T1000 (cell line): ENCODE data around the gene MUC6.

Experiments
- DNase-seq: peaks from one replicate; lab custom pipeline; 2025; ENCODE audit warnings: mixed read lengths; lab: John Stamatoyannopoulos, UW

The MUC6 gene

DNA sequence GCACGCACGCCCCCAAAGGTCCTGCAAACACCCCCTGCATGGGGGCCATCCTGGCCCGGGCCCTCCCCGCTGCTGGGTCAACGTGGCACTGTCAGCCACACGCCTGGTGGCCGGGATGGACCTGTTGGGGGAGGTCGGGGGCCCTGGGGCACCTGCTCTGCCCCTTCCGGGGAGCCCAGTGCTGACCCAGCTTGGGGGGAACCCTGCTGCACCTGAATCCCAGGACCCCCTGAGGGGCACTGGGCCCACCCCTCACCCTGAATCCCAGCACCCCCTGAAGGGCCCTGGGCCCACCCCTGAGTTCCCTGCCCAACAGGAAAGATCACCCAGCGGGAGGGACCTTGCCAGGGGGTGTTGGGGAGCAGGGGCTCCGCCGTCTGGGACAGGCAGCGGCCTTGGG, 413 bp upstream of the MUC6 start:
- no peak for DNase-seq

DNA sequence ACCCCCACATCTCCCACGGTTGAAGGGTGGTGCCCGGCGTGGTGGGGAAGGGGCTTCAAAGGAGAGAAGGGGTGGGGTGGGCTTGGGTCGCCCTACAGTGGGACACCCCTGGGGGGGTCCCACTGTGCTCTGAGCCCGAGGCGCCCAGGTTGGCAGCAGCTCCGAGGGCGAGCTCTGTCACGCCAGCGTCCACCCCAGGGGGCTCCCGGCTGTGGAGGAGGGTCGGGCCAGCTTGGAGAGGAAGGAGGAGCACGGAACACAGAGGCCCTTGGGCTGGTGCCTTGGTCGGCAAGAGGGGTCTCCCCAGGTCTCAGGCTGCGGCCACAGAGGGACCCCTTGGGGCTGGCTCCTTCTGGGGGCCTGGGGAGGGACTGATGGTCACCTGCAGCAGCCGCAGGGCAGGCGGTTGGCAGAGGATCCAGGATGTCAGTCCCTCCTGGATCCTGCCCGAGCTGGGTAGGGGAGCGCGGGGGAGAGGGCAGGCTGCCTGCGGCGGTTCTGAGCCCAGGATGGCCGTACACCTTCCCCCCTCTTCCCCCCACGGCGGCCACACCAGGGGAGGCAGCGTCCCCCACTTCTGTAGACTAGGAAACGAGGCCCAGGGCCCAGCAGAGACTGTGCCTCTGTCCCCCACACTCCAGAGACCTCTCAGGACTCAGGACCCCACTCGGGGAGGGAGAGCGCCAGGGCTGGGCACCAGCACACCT, 788 bp downstream of the MUC6 start:
- DNase-seq: no peak

DNA sequence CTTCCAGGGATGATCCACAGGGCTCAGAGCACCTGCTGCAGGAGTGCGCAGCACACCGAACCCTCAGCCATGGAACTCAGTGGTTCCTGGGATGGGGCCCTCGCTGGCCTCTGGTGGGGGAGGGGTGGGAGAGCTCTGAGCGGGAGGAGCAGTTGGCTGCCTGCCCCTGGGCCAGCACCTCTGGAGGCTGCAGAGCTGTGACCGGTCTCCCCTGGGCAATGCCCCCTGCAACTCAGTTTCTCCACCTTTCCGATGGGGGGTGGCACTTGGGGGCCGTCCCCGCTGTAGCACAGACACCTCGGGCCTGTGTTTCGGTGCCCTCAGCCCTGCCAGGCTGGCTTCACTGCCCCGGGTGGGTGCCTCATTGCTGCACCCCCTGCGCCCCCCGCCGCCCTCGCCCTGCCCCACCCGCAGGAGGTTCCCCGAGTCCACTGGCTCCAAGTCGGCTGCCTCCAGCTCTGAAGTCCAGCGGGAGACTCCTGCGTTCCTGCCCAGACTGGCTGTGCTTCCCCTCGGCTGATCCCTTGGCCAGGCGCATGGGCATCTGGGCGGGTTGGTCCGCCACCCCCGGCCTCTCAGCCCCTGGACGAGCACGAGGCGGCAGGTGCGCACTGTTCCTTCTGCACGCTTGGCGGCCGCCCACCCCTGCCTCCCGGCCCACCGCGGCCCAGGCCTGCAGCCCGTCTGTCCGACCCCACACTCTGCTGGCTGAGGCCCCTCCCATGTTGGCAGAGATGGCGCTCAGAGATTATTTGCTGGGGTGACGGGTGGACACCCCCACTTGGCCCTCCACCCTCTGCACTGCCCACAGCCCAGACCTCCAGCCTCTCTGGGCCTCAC, 1.8 kb downstream of the MUC6 start:
- DNase-seq: no peak

DNA sequence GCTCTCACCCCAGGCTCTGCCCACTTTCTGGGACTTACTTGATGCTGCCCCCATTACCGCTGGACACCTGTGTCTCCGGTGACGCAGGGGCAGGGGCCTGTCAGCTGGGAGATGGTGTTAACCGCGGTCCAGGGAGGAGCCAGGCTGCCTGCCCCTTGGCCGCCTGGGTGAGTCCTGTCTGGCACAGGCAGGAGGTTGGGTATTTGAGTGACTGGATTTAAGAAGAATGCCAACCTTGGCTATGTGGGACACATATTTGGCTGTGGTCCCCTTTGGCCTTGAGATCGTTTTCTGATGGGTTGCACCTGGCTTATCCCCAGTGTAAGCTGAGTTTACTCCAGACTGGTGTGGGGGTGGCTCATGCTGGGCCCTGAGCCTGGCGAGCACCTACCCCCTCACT, 2.5 kb downstream of the MUC6 start:
- DNase-seq: no peak

DNA sequence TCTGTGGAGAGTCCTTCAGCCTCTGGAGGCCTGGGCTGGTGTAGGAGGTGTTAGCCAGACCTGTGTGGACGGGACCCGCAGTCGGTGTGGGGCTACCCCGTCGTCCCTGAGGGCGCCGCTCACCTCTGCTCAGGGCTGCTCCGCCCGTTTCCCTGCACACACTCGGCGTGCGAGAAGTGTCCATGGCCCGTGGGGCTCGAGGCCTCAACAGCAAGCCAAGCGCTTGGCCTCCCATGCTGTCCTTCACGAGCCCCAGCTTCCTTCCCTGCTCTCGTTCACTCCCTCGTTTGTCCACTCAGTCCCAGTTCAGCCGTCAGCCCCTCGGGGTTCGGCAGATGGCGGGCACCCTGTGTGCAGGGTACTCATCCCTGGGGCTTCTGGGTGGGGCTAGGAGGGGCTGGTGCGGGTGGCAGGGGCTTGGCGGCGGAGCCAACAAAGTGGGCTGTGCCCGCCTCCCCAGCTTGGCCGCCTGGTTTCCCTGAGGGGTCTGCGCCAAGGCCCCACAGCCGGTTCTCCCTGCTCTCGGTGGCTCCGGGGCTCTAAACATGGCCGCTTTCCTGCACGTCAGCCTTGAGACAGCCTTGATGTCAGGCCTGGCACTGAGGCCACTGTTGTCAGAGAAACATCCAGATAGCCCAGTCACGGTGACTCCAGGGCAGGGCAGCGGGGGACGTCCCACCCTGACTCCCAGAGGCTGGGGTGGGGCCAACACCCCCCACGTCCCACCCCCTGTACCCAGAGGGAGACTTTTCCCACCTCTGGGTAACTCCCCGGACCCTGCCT, 3.3 kb downstream of the MUC6 start:
- no peak for DNase-seq

DNA sequence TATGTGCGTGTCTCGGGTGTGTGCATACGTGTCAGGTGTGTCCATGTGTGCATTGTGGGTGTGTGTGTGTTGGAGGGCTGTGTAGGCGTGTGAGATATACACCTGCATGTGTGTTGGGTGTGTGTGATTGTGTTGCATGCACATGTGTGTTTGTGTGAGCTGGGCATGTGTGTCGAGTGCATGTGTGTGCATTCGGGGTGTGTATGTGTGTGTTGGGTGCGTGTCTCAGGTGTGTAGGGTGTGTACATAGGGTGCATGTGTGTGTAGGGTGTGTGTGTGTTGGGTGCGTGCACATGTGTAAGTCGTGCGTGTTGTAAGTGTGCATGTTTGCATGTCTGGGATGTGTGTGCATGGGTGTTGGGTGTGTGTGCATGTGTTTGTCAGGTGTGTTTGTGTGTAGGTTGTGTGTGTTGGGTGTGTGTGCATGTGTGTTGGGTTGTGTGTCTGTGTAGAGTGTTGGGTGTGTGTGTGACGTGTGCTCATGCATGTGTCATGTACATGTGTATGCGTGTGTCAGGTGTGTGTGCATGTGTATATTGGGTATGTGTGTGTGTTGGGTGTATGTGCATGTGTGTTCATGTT, 4.1 kb downstream of the MUC6 start:
- no peak for DNase-seq

DNA sequence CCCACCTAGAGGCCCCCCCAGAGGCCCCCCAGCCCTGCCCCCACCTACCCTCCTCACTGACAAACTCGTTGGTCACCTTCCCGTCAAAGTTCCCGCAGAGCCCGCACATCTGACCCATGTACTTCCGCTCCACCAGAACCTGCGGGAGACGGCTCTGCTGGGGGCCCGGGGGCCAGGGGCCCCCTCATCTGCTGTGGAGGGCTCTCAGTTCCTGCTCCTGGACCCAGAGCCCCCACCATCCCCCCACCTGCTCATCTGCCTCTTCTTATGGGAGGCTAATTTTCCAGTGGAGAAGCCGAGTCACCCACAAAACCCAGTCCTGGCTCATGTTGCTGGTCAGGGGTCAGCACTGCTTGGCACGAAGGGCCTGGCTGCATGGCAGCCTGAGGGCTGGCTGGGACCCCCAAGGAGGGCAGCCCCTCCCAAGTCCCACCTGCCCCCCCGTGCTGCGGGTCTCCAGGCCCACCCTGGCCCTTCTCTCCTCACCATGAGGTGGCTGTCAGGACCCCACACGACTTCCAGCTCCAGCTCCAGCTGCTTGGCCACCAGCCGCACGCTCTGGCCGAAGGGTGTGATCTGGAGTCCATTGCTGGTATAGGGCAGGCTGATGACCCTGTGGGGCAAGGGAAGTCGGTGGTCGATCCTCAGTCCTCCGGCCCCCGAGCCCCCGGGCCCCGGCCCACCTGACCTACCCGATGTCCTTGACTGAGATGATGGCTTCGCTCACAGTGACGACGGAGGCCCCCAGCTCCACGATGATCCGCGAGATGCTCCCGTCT, 5.2 kb downstream of the MUC6 start:
- DNase-seq: no peak

DNA sequence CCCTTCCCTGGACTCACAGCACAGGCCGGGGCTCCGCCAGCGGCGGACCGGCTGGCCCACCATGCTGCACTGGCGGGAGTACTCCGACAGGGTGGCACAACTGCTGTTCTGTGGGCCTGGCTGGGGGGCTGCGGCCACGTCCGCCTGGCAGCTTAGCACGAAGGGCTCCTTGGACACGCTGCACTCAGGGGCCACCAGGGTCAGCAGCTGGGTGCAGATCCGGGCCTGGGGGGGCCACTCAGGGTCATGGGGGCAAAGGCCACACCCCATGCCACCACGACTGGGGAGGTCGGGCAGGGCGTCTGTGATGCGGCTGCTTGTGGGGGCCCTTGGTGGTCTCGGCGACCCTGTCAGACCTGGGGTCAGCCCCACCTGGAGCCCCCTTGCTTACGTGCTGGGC, 6.0 kb downstream of the MUC6 start:
- DNase-seq: no peak

DNA sequence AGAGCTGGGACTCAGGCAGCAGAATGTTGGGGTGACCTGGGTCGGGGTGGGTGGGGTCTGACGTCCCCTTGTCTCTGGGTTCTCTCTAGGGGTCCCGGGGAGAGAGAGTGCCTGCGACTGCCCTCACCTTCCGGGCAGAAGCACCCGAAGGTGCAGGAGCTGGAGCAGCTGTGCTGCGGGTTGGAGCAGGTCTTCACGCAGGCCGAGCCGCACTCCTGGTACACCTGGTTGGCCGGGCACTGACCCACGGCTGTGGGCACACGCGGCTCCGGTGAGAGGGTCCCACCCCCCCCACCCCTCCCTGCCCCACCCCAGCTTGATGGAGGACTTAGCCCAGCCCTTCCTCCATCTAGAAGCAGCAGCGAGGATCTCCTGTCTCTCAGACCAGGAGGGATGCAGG, 6.4 kb downstream of the MUC6 start:
- DNase-seq: no peak

DNA sequence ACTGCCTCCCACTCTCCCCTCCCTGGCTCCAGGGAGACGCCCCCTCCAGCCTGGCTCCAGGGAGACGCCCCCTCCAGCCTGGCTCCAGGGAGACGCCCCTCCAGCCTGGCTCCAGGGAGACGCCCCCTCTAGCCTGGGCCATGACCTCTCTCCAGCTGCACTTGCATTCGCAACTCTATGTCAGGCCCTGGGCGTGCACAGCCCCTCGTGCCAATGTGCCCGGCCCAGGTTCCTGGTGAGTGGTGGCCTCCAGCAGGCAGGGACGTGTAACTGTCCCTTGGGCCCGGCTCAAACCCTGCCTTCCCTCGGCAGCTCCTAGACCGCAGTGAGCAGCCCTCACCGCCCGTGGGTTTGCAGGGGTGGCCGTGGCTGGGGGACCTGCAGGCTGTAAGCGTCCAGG, 6.9 kb downstream of the MUC6 start:
- no peak for DNase-seq

DNA sequence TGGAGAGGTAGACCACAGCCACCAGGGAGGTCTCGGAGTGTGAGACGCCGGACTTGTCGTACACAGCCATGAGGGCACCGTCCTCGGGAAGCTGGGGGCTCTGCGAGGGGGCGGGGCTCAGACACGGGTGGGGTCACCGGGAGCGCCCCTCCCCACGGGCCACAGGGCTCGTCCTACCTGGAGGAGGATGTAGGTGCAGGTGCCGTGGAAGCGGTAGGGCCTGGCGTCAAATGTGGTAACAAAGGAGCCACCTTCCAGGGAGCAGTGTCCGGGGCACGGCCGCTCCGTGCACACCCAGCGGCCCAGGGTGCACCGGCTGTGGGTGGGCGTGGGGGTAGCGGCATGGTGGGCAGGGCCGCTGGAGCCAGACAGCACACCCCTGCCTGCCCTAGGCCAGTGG, 7.5 kb downstream of the MUC6 start:
- no peak for DNase-seq

DNA sequence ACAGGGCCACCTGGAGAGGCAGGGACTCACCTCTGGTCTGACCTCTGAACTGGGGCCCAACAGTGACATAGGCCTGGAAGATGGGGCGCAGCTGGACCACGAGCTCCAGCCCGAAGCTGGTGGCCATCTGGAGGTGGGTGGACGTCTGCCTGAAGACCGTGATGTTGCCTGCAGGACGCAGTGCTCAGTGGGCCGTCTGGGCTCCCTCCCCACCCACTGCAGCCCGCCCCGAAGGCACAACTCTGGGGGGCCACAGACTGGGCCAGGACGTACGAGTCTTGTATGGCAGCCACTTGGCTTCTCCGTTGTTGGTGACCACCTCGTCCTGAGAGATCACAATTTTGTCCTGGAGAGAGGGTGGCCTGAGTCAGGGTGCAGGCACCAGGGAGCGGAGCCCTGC, 7.9 kb downstream of the MUC6 start:
- no peak for DNase-seq

DNA sequence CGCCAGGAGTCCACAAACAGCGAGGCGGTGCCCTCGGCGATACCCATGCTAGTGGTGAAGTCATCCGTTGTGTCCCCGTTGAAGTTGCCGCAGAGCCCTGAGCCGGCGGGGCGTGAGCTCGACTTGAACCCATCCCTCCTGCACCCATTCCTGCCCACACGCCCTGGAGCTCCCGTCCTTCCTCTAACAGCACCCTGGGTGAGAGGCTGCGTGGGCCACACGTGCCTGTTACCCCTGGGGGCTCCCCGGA, 8.3 kb downstream of the MUC6 start:
- no peak for DNase-seq

DNA sequence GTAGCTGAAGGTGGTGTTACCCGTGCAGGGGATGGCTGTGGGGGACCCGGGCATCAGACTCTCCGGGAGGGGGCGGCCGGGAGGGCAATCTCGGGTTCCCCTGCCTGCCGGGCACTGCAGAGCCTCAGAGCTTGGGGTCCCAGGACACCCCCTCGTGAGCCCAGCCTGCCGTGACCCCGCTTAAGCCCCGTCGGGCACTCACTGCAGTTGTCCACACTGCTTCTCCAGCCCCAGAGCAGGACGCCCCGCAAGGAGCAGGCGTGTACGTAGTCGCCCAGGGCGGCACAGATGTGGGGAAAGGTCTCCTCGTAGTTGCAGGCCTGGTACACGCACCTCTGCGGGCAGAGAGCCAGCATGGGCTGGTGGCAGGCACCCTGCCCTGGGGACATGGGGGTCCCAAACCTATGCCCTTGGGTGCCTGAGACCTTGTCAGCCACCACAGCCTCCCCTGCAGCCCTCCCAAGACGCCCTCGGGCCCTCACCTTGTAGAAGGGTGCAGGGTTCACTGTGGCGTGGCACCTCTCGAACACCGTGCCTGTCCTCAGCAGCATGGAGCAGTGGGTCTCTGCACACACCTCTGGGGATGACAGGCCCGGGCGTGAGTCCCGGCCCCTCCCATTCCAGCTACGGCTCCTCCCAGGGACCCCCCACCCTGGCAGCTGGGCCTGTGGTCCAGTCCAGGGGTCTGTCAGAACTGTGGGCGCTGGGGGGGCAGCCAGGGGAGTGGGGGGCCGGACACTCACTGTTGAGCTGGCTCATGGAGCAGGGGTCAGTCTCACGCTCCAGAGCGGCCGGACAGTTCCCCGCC, 8.8 kb downstream of the MUC6 start:
- no peak for DNase-seq

DNA sequence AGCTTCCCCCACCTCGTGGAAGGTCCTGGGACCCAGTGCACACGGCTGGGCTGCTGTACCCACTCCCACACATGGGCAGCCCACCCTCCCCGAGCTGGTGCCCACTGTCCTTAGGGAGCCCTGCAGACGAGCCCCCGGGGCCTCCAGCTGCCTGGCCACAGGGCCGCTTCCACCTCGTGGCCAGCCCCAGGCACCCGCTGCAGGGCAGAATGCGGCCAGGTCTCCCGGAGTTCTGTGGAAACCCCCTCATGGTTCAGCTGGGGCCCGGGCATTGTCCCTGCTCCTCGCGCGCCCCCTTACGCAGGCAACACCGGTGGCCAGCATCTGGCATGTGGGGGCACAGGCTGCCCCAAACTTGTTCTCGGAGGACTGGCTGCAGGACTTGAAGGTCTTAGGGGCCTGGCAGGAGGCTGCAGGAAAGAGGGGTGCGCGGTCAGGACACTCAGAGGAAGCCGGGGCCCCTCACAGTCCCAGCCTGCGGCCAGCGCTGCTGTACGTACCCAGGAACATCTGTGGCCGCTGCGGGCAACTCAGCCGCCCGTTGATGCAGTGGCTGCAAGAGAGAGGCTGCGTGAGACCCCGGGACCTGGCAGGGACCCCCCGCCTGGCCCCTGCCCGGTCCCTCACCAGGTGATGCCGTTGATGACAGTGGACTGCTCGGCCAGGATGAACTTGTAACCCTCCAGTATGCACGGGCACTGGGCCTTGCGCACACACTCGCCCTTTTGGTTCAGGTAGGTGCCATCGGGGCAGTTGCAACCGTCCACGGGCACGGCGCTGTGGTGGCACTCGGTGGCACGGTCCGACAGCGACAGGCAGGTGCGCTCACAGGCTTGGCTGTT, 9.7 kb downstream of the MUC6 start:
- no peak for DNase-seq

DNA sequence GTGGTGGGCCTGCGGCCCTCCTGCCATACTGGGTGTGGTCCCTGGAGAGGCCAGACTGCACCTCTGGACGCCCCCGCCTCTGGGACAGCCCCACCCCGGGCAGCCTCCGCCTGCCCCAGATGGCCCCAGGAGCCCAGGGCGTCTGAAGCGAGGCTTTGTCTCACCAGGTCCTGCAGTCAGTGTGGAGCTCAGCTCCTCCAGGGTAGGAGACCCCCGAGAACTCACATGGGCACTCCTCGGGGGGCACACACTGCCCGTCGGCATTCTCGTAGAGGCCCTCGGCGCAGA, 10.4 kb downstream of the MUC6 start:
- DNase-seq: no peak

DNA sequence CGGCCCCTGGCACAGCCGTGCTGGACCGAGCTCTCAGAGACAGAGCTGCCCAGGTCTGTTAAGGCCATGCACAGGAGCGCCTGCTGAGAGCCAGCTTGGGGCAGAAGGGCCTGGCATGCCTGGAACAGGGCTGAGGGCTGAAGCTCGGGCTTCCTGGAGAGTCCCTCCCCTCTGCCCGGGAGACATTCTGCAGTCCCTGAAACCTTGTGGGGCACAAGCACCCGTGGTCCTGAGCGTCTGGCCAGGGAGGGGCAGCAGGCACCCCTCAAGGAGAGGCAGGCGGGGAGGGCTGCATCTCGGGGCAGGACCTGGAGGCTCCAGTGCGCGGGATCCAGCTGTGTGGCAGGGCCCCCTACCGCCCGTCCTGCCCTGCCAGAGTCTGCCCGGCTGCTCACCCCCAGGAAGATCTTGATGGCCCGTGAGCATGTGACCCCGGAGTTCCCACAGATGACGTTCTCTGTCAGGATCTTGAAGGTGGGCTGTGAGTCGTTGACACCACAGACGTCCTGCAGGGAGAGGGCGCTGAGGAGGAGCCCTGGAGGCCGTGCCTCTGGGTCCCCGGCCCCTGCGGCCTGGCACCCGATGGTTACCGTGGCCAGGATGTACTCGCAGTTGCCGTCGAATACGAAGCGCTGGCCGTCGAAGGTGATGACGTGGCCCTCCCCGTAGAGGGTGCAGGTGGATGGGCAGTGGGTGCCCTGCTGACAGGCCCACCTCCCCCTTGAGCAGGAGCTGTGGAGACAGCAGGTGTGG, 10.9 kb downstream of the MUC6 start:
- DNase-seq: no peak

DNA sequence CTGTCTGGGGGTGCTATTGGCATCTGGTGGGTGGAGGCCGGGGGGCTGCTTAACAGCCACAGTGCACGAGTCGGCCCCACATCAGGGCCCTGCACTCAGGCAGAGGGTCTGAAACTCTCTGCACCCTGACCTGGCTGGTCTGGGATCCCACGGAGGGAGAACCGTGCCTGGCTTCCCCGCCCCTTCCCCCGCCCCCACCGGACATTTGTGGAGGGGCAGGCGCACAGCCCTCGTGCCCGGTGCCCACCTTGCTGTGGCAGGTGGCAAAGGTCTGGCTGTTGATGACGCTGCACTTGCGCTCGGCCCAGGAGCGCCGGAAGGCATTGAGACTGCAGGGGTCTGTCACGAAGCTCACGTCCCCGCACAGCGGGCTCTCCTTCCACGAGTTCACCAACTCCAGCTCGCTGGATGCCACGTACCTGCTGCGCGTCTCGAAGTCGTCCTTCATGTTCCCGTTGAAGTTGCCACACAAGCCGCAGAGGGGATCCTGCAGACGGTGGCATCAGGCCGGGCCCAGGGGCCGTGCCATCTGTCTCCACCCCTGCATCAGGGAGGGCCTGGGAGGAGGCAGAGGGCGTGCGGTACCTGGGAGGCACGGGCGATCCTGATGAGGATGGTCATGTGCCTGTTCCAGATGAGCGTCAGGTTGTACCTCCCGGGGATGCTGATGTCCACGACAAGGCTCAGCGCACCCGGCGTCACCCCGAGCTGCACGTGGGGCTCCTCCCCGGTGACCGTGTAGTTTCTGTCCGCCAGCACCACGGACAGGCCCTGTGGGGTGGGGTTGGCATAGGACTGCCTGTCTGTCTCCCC, 11.7 kb downstream of the MUC6 start:
- no peak for DNase-seq
